GM21526 (cell line): ENCODE data around the gene QPCTL.
"Not testable (repeated sequence)": the region's sequence is repeated elsewhere in the genome, so short reads cannot be mapped to it uniquely, and the experiment has no call there.

ENCODE experiments used
- ATAC-seq: cut with Tn5 transposase; IDR thresholded peaks from one replicate; pipeline ENCODE4 v1.9.1; 2021; ENCODE audit warnings: moderate library complexity; ENCODE audit not compliant: unreplicated experiment, low FRiP score

Gene QPCTL

DNA sequence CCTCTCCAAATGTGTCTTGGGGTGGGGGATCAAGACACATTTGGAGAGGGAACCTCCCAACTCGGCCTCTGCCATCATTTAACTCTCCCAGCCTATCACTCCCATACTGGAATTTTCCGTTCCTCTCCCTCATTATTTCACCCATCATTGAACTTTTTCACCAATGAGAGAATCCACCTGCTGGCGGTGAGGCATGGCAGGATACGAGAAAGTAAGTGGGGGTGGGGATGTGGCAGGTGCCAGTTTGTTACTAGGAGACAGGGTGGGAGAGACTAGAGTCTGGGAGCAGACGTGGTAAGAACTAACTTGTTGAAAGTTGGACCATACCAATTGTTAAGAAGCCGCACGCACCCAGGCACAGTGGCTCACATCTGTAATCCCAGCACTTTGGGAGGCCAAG lies 17.5 kb upstream of the QPCTL start:
- ATAC-seq: no peak

DNA sequence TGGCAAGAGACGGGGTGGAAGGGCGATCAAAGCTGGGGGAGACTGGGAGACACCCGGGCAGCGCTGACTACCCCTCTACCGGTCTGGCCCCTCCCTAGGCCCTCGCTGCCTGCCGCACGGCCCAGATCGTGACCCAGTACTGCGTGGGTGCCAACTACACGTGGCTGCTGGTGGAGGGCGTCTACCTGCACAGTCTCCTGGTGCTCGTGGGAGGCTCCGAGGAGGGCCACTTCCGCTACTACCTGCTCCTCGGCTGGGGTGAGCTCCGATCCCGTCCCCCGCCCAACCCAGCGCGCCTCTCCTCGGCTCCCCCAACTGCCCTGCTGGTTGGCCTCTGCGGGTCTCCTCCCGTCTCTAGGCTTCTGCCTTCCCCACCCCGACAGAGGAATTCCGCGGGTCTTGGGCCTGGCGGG lies 15.6 kb upstream of the QPCTL start:
- no peak for ATAC-seq

DNA sequence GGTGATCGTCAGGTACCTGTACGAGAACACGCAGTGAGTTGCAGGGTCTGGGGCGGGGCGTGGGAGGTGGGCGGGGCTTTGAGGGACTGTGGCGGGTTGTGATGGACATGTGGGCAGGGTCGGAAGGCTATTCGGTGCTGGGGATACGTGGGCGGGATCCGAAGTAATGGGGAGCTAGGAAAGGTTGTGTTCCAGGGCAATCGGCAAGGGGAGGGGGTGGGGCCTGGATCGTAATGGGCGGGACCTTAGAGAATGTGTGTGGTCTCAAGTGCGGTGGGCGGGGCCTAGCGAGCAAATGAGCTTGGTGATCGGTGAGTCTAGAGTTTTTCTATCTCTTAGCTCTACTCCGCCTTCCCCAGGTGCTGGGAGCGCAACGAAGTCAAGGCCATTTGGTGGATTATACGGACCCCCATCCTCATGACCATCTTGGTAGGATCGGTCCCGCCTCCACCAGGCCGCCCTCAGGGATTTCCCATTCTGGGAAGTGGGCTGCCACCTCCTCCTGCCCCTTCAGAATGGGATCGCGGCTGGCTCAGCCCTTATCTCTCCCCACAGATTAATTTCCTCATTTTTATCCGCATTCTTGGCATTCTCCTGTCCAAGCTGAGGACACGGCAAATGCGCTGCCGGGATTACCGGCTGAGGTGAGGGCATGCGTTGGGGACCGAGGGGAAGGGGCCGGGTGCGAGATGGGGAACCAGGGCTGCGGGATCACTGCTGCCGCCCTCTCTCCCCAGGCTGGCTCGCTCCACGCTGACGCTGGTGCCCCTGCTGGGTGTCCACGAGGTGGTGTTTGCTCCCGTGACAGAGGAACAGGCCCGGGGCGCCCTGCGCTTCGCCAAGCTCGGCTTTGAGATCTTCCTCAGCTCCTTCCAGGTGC lies 14.9 kb upstream of the QPCTL start:
- ATAC-seq: no peak

DNA sequence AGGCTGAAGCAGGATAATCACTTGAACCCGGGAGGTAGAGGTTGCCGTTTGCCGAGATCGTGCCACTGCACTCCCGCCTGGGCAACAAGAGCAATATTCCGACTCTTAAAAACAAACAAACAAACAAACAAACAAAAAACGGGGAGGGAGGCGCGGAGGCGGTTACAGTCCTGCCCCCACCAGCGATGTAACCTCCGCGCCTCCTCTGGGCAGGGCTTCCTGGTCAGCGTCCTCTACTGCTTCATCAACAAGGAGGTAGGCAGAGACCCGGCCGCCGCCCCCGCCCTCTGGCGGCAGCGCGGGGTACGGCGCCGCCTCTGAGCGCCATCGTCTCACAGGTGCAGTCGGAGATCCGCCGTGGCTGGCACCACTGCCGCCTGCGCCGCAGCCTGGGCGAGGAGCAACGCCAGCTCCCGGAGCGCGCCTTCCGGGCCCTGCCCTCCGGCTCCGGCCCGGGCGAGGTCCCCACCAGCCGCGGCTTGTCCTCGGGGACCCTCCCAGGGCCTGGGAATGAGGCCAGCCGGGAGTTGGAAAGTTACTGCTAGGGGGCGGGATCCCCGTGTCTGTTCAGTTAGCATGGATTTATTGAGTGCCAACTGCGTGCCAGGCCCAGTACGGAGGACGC lies 11.0 kb upstream of the QPCTL start:
- peak; percentile 61 for ATAC-seq

DNA sequence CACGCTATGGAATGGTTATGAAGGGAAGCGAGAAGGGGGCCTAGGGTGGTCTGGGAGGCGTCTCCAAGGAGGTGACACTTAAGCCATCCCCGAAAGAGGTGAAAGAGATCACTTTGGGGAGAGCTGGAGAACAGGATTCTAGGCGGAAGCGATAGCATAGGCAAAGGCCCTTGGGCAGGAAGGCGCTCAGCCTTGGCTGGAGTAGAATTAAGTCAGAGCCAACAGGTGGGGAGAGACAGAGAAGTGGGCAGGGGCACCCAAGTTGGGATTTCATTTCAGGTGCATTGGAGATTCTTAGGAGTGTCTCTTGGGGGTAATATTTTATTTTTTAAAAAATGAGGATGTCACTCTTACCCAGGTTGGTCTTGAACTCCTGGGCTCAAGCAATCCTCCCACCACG lies 10.3 kb upstream of the QPCTL start:
- ATAC-seq: no peak

DNA sequence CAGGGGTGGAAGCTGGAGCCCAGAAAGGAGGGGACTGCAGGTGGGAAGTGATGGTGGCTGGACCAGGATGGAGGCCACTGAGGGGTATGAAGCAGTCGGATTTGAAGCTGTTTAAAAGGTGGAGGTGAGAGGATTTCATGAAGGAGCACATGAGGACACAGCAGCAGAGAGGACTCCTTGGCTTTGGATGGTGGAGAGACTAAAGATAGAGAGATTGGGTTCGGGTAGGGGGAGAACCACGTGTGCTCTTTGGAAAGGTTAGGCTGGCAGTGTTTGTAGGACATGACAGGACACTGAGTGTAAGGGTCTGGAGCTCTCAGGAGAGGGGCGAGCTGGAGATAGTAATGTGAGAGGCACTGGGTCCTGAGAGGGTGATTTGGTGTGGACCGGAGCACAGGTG lies 9.6 kb upstream of the QPCTL start:
- ATAC-seq: no peak

DNA sequence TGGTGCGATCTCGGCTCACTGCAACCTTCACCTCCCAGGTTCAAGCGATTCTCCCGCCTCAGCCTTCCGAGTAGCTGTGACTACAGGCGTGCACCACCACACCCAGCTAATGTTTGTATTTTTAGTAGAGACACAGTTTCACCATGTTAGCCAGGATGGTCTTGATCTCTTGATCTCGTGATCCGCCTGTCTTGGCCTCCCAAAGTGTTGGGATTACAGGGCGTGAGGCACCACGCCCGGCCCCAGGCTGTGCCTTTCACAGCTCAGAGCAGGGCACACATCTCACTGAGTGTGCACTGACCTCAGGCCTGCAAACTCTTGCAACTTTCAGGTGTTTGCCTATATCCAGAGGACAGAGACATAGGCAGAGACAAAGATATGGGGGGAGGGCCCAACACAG lies 7.4 kb upstream of the QPCTL start:
- ATAC-seq: not testable (repeated sequence)

DNA sequence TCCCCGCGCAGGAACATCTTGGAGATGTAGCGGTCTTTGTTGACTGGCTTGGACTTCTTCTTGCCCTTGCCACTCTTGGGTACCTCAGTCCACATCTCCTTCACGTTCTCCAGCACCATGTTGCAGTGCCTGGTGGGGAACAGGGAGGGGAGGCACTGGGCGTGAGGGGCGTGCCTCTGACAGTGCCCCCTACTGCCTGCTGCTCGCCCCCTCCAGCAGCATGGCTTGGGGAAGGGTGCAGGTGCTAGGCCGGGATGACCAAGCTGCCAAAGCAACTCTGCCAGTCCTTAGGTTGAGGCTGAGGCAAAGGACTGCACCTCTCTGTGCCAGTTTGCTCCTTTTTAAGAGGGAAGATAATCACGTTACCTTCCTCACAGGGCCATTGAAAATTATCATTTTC lies 4.9 kb upstream of the QPCTL start:
- ATAC-seq: no peak

DNA sequence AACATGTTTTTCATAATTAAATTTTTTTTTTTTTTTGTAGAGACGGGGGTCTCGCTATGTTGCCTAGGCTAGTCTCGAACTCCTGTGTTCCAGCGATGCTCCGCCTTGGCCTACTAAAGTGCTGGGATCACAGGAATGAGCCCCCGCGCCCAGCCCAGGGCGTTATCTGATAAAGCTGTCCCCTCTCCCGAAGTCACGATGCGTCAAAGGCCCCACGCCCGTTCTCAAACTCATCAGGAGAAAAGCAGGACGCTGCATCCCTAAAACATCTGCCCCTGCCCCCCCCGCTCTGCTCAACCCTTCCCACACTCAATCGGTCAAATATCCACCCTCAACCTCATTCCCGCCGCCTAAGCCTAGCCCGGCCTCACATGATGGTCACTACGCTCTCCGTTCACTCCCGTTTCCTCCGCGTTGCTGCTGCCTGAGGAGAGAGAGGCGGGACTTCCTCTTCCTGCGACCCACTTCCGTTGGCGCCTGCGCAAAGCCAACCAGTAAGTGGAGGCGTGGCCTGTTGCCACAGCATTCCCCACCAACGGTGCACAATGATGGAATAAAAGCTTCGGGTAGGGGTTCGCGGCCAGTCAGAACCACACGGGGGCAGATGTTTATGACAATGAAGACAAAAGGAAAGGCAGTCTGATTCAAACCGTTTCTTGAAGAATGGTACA lies 815 bp upstream of the QPCTL start, which contains the start of gene SNRPD2:
SNRPD2 (minus strand) TSS at position 438 of the 671 bp plus-strand sequence; CDS start at position 373, 65 bp downstream.
- peak; percentile 48 for ATAC-seq

DNA sequence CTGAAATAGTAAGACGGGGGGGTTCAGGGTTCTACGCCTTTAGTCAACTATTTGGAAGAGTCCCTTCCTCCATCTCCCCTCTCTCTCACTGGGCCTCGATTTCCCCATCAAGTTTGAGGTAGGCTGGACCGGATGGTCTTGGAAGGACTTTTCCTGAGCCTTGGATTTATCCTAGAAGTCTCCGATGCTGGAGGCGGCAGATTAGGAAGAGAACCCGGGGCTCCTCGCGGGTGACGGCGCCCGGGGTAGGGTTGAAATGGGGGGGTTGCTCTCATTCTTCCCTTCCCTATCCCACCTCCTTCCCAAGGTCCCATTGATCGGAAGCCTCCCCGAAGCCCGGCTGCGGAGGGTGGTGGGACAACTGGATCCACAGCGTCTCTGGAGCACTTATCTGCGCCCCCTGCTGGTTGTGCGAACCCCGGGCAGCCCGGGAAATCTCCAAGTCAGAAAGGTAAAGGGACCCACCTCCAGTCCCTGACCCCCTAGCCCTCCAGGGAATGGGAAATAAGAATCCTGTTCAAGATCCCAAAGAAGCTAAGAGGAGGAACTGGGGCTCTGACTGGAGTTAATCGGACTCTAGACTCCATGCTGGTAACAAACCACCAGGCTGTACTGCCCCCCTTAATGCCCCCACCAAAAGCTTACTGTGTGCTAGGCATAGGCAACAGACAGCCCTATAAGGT lies 781 bp downstream of the QPCTL start:
- no peak for ATAC-seq

DNA sequence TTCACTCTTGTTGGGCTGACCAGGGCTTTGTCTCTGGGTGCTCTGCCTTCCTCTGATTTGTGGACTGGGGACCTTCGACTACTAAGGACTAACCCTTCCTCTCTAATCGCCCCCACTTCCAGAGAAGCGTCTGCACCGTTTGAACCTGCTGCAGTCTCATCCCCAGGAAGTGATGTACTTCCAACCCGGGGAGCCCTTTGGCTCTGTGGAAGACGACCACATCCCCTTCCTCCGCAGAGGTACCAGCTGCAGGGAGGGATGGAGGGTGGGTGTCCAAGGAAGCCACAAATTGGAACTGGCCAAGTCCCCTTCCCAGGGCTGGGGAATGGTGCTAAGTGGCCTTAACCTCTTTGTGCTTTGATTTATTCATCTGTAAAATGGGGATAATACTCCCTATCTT lies 9.2 kb downstream of the QPCTL start:
- no peak for ATAC-seq

DNA sequence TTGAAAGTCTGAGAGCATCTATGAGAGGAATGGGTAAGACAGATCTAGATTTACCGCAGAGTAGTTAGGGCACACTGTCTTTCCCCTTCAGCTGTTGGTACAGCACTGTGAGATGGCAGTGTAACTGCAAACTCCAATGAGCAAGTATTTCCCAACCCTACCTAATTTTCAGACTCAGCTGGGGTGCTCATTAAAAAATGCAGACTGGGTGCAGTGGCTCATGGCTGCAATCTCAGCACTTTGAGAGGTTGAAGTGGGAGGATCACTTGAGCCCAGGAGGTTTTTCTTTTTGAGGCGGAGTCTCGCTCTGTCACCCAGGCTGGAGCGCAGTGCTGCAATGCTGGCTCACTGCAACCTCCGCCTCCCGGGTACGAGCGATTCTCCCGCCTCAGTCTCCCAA lies 12.6 kb downstream of the QPCTL start:
- ATAC-seq: no peak

DNA sequence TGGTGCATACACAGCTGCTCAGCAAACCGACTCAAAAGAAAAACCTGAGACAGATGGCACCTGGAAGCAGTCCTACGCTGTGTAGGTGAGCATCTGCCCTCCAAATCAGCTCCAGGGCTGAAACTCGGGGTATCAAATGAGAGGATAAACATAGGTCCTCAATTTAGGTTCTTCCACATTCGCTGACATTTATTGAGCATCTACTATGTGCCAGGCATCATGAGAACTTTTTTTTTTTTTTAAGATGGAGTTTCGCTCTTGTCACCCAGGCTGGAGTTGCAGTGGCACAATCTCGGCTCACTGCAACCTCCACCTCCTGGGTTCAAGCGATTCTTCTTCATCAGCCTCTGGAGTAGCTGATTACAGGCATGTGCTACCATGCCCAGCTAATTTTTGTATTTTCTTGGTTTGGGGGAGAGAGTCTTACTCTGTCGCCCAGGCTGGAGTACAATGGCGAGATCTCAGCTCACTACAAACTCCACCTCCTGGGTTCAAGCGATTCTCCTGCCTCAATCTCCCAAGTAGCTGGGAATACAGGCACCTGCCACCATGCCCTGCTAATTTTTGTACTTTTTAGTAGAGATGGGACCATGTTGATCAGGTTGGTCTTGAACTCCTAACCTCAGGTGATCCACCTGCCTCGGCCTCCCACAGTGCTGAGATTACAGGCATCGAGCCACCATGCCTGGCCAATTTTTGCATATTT lies 13.4 kb downstream of the QPCTL start:
- ATAC-seq: no peak

DNA sequence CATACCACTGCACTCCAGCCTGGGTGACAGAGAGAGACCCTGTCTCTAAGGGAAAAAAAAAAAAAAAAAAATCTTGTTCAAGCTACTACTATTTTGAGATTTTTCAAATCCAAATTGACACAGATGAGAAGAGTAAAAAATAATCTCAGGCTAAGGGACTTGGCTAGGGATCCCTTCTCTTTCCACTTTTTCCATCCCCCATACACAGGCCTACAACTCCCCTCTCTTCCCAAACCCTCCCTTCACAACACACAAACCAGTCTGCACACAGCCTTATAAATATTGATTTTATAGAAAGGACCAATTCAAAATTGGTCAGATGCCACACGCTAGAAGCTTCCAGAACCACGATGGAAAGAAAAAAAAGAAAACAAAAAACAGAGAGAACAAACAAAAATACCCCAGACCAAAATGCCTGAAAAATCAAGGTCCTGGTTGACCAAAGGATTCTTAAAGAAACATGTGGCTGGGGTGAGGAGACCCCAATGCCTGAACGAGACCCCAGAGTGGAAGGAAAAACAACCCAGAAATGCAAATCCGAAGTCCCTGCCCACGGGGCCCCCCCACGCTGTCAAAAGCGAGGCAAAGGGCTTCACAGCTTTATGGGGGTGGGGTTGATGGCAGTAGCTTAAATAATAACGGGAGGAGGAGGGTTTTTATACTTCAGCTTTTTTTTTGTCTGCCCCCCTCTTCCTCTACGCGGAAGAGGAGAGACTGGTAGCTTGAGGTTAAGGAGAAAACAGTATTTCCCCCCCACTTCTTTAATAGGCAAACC lies 18.1 kb downstream of the QPCTL start:
- no peak for ATAC-seq

DNA sequence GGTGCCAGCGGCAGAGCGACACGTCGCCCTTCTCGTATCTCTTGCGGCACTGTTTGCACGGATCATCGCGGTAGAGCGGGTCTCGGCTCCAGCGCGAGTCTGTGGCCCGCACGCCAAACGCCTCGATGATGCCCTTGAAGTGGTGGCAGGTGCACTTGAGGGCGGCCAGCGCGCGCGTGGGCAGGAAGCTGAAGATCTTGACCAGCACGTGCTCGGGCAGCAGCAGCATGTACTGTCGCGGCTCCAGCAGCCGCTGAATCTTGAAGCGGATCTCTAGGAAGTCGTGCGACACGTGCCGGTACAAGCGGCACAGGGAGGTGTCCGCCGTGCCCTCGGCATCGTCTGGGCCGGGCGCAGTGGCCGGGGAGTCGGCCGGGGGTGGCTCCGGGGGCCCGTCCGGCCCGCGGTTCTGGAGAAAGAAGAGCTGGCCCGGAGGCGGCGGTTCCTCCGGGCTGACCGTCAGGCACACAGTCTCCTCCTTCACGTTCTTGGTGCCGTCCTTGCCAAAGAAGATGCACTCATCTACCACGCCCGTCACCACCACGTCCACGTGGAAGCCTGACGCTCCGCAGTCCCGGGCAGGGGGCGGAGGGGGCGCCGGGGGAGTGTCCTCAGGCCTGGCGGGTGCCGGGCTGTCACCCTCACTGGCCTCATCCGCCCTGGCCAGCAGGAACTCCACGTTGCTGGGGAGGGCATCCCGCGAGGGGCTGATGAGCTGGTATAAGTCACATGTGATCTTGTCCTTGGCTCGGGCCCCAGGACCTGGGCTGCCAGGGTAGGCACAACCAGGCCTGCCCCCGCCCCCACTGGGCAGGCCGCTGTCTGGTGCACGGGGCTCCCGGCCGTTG lies 19.6 kb downstream of the QPCTL start:
- no peak for ATAC-seq

DNA sequence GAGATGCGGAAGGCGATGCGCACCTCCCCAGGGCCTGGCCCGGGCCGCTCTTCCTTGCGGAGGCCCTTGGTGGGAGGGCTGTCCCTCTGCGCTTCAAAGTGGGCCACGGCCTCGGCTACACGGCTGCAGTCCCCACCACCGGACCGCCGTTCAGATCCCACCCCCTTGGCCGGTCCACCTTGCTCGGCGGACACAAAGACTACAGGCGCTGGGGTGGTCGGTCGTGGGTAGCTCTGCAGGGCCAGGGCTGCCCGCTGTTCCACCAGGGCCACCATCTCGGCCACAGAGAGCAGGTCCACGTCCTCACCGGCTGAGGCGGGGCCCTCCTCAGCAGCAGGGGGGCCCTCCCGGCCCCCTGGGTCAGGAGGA lies 20.2 kb downstream of the QPCTL start:
- ATAC-seq: no peak

DNA sequence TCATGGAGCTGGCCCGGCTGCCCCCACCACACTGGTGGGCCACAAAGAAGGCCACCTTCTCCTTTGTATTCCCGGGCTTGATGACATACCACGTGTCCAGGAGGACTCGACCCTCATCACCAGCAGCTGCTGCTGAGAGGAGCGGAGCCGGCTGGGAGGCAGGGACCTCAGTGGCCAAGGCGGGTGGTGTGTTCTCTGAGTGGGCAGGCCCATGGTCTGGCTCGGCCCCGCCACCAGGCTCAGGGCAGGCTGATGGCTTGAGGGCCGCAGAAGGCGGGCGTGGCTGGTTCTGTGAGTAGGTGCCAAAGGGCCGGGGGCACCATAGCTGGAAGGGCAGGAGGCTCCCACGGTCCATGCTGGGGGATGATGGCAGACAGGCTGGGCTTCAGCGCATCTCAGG lies 20.7 kb downstream of the QPCTL start:
- ATAC-seq: no peak

DNA sequence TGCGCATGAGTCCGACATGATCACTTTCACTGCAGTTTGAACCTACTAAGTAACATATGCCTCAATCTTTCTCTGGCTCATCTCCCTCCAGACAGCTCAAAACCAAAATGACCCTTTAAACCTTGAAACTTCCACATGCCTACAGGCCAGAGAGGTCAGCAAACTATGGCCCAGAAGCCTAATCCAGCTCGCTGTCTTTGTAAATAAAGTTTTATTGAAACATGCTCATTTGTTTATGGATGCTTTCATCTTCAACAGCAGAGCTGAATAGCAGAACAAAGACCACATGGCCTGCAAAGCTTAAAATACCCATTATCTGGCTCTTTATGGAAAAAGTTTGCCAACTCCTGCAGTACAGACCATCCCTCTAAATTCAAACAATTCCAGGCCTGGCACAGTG lies 22.7 kb downstream of the QPCTL start:
- ATAC-seq: no peak
